Measurements from ENCODE around the gene CABP4.

Gene CABP4

DNA sequence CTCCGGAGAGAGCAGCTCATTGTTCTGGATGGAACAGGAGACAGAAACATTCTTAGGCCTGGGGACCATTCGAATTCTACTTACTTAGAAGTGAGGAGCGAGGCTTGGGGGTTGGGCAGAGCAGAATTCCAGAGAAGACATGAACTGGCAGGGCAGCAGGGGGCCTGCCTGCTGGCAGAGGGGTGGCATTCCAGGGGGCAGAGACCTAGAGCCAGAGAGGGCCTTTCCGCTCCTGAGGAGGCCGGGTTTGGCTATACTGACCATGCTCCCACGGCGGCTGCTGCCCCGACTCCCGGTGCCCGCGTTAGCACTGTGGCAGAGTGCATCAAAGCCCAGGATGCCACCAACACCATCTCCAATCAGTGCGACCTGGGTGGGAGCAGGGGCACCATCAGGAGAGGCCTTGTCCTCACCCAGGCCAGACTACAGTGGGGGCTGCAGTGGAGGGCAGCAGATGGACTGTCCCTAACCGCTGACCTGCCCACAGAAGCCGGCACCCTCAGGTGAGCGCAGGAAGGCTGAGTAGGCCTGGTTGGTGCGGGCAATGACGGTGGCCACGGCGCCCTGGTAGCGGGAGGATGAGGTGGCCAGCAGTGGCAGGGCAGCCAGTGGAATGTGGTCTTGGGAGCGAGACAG, 42.6 kb downstream of the CABP4 start:
- no peak for DNase-seq

DNA sequence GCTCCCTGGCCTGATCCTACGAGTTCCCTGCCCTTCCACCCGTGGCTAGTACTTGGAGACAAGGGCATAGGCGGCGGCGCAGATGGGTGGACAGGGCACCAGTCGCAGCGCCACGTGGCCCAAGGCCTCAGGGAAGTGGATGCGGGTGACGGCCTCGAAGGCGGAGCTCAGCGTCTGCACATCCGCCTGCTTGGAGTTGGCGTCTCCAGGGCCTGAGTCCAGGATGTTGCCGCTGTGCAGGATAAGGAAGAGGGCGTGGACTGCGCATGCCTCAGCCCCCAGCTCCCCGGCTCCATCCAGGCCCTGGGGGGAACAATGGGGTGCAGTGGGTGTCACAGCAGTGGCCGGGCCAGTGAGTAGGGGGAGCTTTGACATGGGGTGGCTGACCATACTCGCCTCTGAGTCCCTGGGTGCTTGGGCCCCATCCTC, 43.4 kb downstream of the CABP4 start:
- no peak for DNase-seq

DNA sequence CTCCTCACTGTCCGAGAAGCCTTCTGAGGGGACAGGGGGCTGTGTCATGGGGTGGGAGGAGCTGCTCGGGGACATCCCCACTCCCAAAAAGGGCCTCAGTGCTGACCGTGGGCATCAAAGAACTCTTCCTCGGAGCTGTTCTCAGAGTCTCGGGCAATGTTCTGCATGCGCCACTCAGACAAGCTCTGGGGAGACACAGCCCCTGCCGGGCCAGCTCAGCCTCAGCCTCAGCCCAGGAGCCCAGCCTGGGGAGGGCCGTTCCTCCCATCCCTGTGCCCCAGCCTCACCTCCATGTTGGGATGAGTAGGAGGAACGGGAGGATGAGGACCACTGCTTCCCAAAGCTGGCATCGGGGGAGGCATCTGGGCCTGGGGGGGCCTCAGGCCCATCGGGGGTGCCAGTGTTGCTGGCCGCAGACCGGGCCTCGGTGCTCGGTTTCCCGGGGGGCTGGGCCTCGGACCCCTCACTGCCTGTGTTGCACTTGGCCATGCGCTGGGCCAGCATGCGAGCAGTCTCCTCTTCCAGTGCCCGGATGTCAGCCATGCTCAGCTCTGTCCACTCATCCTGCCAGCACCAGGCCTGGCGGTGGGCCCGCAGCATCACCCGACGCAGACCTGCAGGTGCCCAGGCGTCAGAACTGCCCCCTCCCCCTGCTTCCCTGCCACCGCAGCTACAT, 44.8 kb downstream of the CABP4 start:
- DNase-seq: no peak

DNA sequence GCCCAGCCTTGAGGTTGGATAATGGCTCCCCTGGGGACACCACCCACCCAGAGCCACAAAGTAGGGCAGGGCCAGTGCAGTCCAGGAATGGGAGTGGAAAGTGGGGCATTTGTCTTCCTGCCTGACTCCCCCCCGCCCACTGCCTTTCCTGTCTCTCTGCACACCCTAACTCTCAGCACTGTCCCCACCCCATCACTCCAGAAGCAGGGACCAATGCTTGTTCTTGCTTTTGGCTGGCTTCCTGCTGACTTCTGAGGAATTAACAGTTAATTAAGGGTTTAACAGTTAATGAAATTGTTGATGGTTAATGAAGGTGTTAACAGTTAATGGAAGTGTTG, 45.3 kb downstream of the CABP4 start:
- DNase-seq: no peak

DNA sequence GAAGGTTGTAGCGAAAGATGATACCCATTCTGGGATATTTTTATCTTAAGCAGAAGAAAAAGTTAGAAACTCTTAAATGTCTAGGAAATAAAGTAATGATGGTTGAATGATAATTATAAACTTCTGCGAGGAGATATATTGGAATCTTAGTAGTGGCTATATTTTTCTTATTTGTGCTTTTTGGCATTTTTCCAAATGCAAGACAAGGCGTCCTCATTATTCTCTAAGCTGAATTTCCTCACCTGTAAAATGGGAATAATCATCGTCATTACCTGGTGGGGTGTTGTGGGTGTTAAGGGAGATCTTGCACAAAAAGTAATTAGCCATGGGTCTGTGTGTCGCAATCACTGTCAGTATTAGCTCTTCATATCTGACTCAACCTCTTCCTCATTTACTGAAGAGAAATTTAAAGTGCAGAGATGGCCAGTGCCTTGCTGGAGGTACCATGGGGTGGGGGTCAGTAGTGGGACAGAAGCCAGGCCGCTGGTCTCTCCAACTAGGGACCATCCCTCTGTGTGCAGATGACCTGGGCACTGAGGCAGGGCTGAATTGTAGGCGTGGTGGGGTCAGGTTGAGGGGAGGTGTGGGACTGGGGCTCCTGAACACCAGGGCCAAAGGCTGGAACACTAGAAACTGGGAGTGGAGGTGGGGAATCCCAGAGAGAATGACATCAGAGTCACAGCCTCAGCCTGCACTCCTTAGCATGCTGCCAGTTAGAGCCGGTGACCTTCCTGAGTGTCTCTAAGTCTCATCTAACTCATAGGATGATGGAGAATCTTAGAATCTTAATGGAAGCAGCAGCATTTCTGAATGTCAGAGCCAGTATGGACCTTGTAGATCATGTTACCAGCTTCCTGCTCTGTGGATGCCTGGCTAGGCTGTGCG, 45.9 kb downstream of the CABP4 start:
- no peak for DNase-seq

DNA sequence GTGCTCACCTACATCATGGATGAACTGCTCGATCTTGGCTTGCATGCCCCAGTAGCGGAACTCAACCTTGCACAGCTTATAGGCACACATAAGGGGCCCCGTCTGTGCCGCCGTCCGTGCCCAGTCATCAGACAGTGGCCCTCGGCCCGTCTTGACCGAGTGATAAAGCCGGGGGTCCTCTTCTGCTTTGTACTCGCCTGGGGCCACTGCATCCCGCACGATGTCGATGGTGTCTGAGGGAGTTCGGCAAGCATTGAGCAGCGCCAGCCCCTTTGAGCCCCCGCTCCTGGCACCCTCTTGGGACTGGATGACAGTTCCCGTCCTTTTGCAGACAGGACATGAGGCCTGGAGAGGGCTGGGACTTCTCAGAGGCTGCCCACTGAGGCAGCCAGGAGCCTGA, 46.7 kb downstream of the CABP4 start:
- no peak for DNase-seq

DNA sequence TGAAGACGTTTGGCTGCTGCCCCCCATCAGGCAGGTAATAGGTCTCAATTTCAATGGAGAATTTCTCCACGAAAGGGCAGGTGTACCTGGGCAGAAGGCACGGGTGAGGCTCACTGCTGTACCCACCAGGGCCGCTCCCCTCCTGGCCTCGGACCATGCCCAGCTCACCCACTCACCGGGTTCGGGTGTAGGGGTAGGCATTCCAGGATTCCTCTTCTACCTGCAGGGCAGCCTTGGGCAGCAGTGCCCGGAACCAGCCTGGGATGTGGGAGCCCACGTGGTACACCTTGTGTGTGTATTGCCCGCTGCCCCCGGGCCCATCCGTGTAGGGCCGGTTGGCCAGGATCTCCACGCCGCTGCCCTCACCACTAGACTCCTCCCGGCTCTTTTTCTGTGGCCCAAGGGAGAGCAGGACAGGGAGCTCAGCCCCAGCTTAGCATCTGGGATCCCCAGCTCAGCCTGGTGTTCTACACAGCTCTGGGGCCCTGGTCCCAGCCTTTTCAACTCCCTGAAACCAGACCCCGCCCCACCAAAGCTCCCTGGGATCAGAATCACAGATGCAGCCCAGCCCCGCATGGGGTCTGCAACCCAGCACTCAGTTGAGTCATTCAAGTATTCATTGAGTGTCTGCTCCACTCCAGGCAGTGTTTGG, 47.3 kb downstream of the CABP4 start:
- DNase-seq: no peak

DNA sequence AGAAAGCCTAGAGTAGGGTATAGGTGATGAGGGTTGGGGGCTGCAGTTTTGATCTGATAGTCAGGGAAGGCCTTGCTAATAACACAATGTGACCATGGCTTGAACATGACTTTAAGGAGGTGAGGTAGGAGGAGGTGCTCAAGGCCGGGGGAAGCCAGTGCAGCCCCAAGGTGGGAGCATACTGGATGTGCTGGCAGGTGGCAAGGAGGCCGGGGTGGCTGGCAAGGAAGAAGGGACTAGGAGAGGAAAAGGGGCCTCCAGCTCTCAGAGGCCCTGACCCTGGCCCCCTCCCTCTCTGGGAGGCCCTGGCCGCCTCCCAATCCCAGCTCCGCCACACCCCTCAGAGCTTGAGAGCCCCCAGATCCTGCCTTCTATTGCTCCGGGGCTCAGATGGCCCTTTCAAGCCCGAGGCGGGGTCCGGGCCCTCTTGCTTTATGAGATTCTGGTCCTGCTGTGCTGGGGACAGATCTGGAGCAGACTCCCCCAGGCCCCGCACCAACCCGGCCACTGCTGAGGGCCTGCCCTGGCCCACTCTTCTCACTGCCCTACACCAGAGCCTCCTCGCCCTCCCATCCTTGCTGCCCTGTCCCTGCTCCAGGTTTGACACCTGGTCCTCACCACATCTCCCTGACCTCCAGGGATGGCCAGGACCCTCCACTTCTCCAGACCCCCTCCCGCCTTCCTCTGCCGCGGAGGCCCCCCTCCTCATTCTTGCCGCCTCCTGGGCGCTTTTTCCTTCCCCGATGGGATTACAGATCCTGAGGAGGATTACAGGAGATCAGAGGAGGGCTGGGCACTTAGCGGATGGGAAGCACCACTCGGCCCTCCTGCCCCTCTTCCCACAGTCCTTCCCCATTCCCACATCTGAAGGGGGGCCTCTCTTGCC, 48.2 kb downstream of the CABP4 start:
- DNase-seq: no peak

DNA sequence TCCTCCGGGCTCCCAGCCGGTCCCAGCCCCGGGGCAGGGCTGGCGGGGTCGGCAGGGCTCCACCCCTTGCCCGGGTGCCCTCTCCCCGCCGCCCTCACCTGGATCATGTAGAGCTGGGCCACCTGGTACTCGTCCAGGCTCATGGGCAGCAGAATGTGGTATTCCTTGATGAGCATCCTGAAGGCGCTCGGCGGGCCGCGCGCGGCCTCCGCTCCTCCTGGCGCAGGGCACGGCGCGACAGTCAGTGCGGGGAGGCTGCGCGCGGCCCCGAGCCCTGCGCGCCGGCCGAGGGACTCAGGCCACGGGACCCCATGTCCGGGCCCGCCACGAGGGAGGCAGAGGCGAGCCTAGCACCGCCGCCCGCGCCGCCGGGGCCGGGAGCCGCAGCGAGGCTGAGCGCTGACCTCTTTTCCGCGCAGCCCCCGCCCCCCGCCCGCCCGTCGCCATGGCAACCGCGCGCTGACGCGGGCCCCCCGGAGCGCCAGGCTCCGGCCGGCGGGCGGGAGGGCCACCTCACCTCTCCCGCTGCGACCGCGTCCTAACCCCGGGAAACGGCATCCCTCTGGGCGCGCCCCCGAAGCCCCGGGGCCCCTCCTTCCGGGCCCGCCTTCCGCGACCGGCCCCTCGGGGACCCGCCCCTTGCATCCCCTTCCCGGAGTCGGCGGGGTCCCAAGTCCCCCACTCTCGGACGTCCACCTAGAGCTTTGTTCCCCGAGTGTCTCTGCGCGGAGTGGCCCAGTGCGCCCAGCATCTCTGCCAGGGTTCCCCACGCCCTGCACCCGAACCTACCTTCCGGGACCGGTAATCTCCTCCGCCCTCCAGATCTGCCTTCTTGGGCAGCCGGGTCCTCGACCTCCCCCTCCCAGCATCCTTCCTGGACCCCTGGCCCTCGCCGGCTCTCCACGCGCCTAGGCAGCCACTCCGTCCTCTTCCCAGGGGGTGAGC, 49.1 kb downstream of the CABP4 start:
- peak; percentile 51 for DNase-seq

DNA sequence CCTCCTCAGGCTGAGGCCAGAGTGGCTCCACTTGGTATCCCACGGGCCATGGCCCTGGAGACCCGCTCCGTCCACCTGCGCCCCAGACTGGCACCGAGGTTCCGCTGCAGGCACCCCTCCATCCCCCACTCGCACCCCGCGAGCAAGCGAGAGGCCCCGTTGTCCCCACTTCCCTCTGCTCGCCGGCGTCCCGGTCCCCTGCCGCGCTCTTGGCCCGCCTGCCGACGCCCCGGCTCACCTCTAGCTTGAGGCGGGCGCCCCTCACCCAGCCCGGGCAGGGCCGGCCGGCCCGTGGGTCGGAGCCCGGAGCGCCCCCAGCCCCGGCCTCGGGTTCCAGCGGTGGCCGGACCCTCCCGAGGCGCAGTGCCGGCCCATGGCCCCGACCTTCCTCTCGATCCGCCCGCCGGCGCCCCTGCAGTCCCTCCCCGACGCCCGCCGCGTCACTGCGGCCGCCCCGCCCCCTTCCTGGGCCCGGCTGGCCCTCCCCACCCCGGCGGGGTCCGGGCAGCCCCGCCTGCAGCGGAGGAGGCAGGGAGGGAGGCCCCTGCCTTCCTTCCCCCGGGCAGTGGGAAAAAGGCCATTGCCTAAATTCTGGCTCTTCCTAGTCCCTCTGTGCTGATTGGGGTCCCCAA, 49.9 kb downstream of the CABP4 start, which contains the start of gene PITPNM1:
PITPNM1 (minus strand) TSS at position 414 of the 632 bp plus-strand sequence. CDS start 1,183 bp downstream, outside the sequence.
- DNase-seq: peak; percentile 67

DNA sequence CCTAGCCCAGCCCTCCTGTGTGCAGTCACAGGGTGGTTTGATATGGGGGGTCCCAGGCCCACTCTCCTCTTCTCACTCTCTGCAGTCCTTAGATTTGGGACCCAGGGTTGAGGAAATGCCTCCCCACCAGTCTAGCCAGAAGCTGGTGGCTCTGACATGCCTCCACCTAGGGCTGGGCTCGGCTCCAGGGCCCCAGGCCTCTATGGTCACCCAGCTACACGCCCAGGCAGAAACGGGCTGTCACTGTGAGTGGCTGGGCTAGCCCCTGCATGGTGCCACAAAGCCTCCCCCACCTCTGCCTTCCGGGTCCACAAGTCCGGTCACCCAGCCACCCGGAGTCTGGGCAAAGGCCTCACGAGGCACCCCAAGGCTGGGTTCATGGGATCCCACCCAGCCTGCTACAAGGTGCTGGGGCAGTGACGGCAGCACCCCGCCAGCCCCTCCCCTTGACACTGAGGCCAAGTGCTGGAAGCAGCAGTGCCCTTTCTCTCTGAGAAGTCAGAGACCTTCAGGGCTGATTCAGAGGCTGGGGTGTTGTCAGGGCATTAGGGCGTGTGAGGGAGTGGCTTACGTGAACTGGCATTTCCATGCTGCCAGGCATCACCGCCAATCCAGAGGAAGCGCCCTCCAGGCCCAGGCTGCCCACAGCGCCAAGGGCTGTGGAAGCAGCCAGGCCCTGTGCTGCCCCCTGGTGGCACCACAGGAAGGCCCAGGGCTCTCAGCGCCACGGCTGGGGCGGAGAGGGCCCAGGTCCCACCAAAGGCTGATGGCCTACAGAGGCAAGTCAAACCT, 50.6 kb downstream of the CABP4 start:
- DNase-seq: peak; percentile 89

DNA sequence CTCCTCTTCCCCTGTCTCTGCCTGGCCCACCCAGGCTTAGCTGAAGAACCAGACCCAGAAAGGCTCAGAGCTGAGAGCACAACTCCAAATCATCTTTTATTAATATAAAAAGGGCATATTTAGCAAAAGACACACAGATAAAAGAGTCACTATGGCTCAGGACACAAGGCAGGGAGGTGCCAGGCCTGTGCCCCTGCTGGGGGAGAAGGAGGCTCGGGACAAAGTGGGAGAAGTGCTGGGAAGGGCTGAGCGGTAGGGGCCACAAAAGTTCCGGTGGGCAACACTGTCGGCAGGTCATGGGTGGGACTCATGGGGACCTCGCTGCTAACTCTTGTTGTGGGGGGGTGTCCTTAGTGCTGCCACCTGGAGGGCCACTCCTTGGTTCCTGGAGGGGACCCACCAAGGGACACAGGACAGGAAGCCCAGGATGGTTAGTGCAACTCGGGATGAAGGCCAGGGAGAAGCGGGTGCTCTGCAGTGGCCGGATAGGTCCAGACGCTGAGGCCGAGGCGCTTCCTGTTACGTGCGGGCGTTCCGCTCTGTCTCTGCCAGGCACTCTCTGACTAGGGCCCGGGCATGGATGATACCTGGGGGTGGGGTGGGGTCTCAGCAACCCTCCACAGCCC, 51.4 kb downstream of the CABP4 start:
- no peak for DNase-seq

DNA sequence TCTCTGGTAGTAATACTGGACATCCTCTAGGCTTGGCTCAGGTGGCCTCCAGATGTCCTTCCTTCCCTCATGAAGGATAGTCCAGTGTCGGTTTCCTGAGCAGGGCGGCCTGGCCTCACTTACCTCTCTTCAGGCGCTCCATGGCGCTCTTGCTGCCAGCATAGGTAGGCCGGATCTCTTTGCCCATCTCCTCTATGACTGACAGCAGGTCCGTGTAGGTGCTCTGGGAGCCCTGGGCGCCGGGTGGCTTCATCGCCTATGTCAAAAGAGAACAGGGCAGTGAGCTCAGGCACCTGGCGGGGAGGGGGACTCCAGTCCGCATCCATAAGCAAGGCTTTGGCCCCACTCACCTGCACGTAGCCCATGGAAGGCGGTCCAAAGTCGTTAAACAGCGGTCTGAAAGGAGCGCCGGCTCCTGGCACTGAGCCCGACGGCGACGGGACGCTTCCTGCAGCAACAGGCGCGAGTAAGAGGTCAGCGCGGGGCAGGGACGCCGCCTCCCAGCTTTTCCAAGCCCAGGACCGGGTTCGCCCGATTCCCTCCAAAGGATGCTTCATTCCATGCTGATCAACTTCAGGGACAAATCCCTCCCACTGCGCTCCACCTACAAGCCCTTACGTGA, 52.2 kb downstream of the CABP4 start:
- DNase-seq: no peak

DNA sequence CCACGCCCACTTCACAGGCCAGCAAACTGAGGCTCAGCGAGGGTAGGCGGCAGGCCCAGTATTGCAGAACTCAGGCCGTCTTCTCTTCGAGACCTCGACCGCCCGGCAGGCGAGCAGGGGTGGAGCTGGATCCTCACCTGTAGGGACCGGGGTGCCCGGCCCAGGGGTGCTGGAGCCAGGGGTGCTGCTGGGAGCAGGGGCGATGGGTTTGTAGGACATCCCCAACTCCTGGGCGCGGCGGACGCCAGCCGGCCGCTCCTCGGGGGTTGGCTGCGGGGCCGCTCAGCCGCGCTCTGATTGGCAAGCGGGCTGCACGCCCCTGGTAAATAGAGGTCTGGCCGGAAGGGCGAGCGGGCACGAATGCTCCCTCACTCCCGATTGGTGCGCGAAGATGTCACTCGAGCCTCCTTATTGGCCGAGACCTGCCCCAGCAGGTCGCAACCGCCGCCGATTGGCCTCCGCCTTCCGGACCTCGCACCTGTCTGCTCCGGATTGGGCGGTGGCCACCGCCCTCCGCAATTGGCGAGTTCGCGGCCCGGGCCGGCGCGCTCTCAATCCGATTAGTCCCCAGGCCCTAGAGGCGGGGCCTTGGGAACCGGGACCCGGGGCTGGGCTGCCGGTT, 52.8 kb downstream of the CABP4 start, which contains the start of gene CDK2AP2:
CDK2AP2 (minus strand) TSS at position 299 of the 622 bp plus-strand sequence; CDS start at position 219, 80 bp downstream.
- DNase-seq: peak; percentile 100

DNA sequence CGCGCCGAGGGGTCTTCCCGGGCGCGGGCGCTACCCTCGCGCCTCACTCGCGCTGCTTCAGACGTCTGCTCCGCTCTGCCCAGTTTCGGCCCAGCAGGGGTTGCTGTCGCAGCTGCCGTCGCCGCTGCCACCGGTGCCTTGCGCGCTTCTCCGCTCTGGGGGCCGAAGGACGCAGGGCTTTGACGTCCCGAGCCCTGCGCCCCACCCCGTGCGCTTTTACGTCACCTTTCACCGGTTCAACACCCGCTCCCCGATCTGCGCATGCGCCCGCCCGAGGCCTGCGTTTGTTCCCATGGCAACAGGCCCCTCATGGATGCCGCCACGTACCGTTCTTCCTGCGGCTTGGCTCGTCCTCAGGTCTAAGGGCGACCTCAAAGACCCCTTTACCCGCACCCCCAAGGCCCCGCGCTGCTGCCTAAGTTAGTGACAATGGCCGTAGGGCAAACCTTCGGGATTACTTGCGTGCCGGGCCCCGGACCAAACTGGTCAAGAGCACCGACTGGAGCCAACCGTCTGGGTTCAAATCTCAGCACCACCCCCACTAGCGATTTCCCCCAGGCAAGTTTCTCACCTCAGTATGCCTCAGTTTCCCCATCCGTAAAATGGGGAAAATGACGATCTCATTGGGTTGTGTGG, 53.5 kb downstream of the CABP4 start:
- peak; percentile 95 for DNase-seq

DNA sequence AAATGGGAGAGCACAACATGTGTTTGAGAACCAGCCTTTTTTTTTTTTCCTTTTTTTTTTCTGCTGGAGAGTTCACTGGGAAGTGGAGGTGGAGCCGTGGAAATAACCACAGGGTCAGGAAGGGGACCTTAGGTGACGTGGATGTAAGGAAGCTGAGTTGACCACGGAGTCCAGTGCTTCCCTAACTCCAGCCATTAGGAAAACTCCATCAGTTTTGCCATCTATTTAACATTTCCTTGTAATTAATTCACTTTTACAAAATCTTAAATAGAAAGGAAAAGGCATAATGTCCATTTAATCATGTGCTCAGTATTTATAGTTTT, 54.8 kb downstream of the CABP4 start:
- no peak for DNase-seq

All from fibroblast of skin of back (primary cell).